NT2/D1 (cell line): Measurements from ENCODE around the gene ARL6IP4.

ENCODE experiments used
- SUZ12 ChIP-seq: IDR thresholded peaks from 2 replicates; pipeline ENCODE4 v1.6.1; 2011; ENCODE audit not compliant: insufficient read length, insufficient read depth; ENCODE audit errors: extremely low read depth
- YY1 ChIP-seq: IDR thresholded peaks from 2 replicates; pipeline ENCODE4 v1.6.1; 2011; ENCODE audit not compliant: insufficient read length, insufficient read depth
- ZNF274 ChIP-seq: IDR thresholded peaks from 2 replicates; pipeline ENCODE4 v1.6.1; 2011; ENCODE audit warnings: mild to moderate bottlenecking, low read depth, low read length

DNA sequence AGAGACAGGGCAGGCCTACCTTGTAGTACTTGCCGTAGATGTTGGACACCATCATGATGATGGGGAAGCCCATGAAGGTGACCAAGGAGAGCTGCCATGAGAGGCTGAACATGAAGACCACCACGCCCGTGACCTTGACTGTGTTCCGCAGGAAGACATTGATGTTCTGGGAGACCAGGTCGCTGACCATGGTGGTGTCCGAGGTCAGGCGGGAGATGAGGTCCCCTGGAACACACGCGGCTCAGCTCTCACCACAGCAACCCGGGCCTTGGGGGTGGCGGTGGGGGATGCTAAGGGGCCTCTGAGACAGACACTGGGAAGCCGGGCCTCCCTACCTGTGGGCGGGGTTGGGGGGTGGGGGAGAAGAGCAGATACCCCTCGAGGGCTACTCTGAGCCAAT, 31.9 kb upstream of the ARL6IP4 start:
- TF ChIP-seq YY1 (no peak), SUZ12 (no peak), ZNF274 (no peak)
